ENCODE results near the gene DCST2. TPM values are rescaled to one million over a fixed set of nuclear protein-coding genes. Genes with fewer than 3 reads are reported as not detected.

The DCST2 gene
- total and polyA plus RNA-seq, 2 donors (not counting 3 experiments of a cell fraction or from before 2014, with no cell fraction given): 0.29 to 0.51 TPM

GRCh38 chr1:155012026-155012546 is 21.5 kb downstream of the DCST2 start:
- TF ChIP-seq JUN (IDR thresholded peaks at IDR 0.05; ENCODE audit: borderline replicate concordance, insufficient read depth, insufficient read length, low read depth): no peak
- TF ChIP-seq GATA2 (IDR thresholded peaks at IDR 0.05; ENCODE audit: insufficient read depth, insufficient read length, low read depth, low read length): no peak
- no peak for TF ChIP-seq CTCF (IDR thresholded peaks at IDR 0.05; ENCODE audit: extremely low read depth in 1 of 2, insufficient read depth in 1 of 2, low read depth in 1 of 2, low read length in 2 of 2)
- TF ChIP-seq POLR2A (IDR thresholded peaks at IDR 0.05; ENCODE audit: low read depth, low read length): no peak
- TF ChIP-seq MAX (IDR thresholded peaks at IDR 0.05; ENCODE audit: insufficient read depth, insufficient read length): no peak
- no peaks in the 10 kb centered on the region for H3K9me1 ChIP-seq (replicated peaks; ENCODE audit: control insufficient read depth, extremely low read depth, insufficient read depth, low read length)
- H3K4me3 ChIP-seq (replicated peaks in 1 of 3; ENCODE audit: insufficient read depth in 1 of 3, low read depth in 1 of 3, low read length in 3 of 3): no peak overlapping the region
- H3K4me1 ChIP-seq (ENCODE audit: control insufficient read depth, extremely low read depth, insufficient read depth, low read length): peaks cover 4% of the 10 kb centered on the region
- no peak overlapping the region for H3K4me2 ChIP-seq (ENCODE audit: insufficient read depth, low read length)
- intact Hi-C loops (cut with micrococcal nuclease): no loop called here
- no peaks in the 10 kb centered on the region for H3K9me3 ChIP-seq (replicated peaks; ENCODE audit: control insufficient read depth, insufficient read depth, low read length)
- FAIRE-seq (no peak), DNase-seq (ENCODE audit: low read depth, low spot score) (no peak)
- H3K79me2 ChIP-seq (ENCODE audit: control insufficient read depth, insufficient read depth, low read length): no peaks in the 10 kb centered on the region
- dilution Hi-C loops (cut with MboI; ENCODE audit: extremely low pct_ligation_motif_present, low sequenced_read_pairs): no loop called here
- BruUV-seq (replicated peaks): no TSS peak
- H4K20me1 ChIP-seq (replicated peaks; ENCODE audit: control insufficient read depth, extremely low read depth, insufficient read depth, low read length): no peaks in the 10 kb centered on the region
- no peak overlapping the region for H2AFZ ChIP-seq (ENCODE audit: low read depth, low read length)
- ChIA-PET POLR2A (no interaction called here), CTCF (interaction anchor here (0.5 to 6.4 kb wide), 4 partner anchors 10 to 1131 kb away, joined by 3 to 87 read pairs (median 3); partner anchors contain the start of genes ADAM15, PYGO2 and ZBTB7B)
- no peak overlapping the region for H3K27ac ChIP-seq (ENCODE audit: insufficient read depth, low read depth, low read length)
- H3K9ac ChIP-seq (replicated peaks; ENCODE audit: extremely low read depth, insufficient read depth, low read length): no peak overlapping the region
- H3K36me3 ChIP-seq (ENCODE audit: control insufficient read depth in 2 of 2, extremely low read depth in 1 of 2, insufficient read depth in 2 of 2, low read length in 2 of 2): peaks cover 0 to 19% of the 10 kb centered on the region in 2 experiments
- no peaks in the 10 kb centered on the region for H3K27me3 ChIP-seq (ENCODE audit: control insufficient read depth in 2 of 2, insufficient read depth in 2 of 2, low read length in 2 of 2)

All from endothelial cell of umbilical vein (primary cell).